Measurements from ENCODE around the gene MAP3K20. TPM values are rescaled to one million over a fixed set of nuclear protein-coding genes. Genes with fewer than 3 reads are reported as not detected.

Gene MAP3K20
- total and polyA plus RNA-seq, 2 donors from 2014 or later = 3.9 to 25.6 TPM

DNA sequence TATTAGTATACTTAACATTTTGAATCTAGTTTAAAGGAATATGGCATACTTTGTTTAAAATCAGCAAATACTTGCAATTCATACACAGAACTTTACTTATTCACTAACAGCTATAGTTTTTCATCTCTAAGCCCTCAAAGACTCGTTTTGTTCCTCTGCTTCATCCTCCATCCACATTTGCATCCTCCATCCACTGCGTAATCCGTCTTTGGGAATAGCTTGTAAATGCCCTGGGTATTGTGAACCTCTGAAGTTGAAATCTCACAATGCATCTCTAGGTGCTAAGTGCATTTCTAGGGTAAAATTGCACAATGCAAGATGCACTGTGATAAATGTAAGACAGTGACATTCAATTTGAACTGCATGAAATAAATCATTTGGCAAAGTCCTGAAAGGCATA lies 163.2 kb downstream of the MAP3K20 start:
- Histone ChIP-seq H3K9me3 (ENCODE audit: control insufficient read depth in 2 of 3, insufficient read depth in 1 of 3, low read length in 3 of 3) (no peaks in the 10 kb centered on the region), H3K9ac (ENCODE audit: low read length in 3 of 3) (no peak overlapping the region), H3K4me1 (ENCODE audit: control insufficient read depth in 2 of 3, insufficient read depth in 2 of 3, low read depth in 1 of 3, low read length in 3 of 3) (no peaks in the 10 kb centered on the region), H3K36me3 (ENCODE audit: control insufficient read depth in 2 of 3, insufficient read depth in 3 of 3, low read length in 3 of 3) (no peaks in the 10 kb centered on the region), H3K4me3 (ENCODE audit: low read length in 3 of 3) (no peak overlapping the region), H3K27me3 (ENCODE audit: control insufficient read depth, insufficient read depth, low read length) (no peaks in the 10 kb centered on the region), H3K27ac (ENCODE audit: low read depth in 2 of 2, low read length in 2 of 2) (no peak overlapping the region)
- FAIRE-seq (no peak), DNase-seq (no peak)
- TF ChIP-seq, protein P1, sequence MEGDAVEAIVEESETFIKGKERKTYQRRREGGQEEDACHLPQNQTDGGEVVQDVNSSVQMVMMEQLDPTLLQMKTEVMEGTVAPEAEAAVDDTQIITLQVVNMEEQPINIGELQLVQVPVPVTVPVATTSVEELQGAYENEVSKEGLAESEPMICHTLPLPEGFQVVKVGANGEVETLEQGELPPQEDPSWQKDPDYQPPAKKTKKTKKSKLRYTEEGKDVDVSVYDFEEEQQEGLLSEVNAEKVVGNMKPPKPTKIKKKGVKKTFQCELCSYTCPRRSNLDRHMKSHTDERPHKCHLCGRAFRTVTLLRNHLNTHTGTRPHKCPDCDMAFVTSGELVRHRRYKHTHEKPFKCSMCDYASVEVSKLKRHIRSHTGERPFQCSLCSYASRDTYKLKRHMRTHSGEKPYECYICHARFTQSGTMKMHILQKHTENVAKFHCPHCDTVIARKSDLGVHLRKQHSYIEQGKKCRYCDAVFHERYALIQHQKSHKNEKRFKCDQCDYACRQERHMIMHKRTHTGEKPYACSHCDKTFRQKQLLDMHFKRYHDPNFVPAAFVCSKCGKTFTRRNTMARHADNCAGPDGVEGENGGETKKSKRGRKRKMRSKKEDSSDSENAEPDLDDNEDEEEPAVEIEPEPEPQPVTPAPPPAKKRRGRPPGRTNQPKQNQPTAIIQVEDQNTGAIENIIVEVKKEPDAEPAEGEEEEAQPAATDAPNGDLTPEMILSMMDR (IDR thresholded peaks at IDR 0.05; ENCODE audit: borderline replicate concordance, extremely low read depth, insufficient read depth) = no peak
- intact Hi-C loops (cut with DNase I) = no loop called here

DNA sequence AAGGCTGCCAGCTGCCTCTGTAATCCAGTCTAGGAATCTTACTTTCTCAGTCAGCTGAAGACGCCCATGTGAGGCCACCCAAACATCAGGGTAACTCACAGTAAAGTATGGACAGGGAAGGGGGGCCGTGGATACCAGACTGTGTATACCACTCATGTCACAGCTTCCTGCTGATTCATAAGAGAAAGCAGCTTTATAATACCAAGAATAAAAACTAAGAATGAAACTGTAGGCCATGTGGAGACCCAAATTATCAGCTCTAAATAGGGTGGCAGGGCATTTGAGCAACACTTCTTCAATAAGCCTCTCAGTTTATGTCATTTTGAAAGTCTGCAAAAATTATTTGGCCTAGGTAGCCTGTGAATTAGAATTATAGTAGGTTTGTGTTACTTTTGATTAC lies 164.0 kb downstream of the MAP3K20 start:
- Histone ChIP-seq H3K9me3 (ENCODE audit: control insufficient read depth in 2 of 3, insufficient read depth in 1 of 3, low read length in 3 of 3) (no peaks in the 10 kb centered on the region), H3K4me1 (ENCODE audit: control insufficient read depth in 2 of 3, insufficient read depth in 2 of 3, low read depth in 1 of 3, low read length in 3 of 3) (no peaks in the 10 kb centered on the region), H3K36me3 (ENCODE audit: control insufficient read depth in 2 of 3, insufficient read depth in 3 of 3, low read length in 3 of 3) (no peaks in the 10 kb centered on the region), H3K9ac (ENCODE audit: low read length in 3 of 3) (no peak overlapping the region), H3K27ac (ENCODE audit: low read depth in 2 of 2, low read length in 2 of 2) (no peak overlapping the region), H3K27me3 (ENCODE audit: control insufficient read depth, insufficient read depth, low read length) (no peaks in the 10 kb centered on the region), H3K4me3 (ENCODE audit: low read length in 3 of 3) (no peak overlapping the region)
- FAIRE-seq (no peak), DNase-seq (no peak)
- intact Hi-C loops (cut with DNase I) = no loop called here
- TF ChIP-seq, protein P1 (IDR thresholded peaks at IDR 0.05; ENCODE audit: borderline replicate concordance, extremely low read depth, insufficient read depth) = no peak

DNA sequence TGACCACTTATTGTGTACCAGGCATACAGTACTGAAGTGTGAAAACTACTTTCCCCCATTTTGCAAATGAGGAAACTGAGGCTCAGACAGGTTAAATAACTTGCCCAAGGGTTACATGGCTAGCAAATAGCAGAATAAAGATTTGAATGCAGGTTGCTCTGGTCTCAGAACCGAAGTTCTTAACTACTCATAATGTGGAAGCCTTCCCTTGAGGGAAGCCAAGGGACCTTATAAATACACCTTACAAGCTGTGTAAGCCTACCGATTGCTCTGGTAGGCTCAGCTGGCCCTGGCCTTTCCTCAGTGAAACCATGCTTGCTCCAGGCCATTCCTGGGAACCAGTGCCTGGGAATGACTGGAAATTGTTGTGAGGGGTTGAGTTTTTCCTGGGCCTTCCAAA lies 164.4 kb downstream of the MAP3K20 start:
- no peak overlapping the region for H3K4me3 ChIP-seq (ENCODE audit: low read length in 3 of 3)
- FAIRE-seq = no peak
- TF ChIP-seq, protein P1 (IDR thresholded peaks at IDR 0.05; ENCODE audit: borderline replicate concordance, extremely low read depth, insufficient read depth) = no peak

DNA sequence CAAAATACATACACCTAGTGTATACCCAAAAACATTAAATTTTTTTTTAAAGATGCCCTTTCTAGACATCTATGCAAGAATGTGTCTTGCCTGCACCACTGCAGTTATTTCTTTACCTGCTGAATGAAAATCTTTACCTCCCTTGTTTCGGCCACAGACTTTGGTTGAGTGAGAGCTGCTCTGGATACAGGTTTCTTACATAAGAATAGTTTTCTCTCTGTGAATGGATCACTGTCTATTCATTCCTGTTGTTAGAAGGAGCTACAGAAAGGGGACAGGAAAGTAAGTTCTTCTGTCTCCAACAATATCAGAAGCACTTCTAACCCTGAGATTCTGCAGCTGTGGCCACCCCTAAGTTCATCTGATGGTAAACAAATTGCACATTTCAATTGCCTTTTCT lies 166.0 kb downstream of the MAP3K20 start:
- TF ChIP-seq, protein P1 (IDR thresholded peaks at IDR 0.05; ENCODE audit: borderline replicate concordance, extremely low read depth, insufficient read depth) = no peak
- Histone ChIP-seq H3K27ac (ENCODE audit: low read depth in 2 of 2, low read length in 2 of 2) (no peak overlapping the region), H3K9me3 (ENCODE audit: control insufficient read depth in 2 of 3, insufficient read depth in 1 of 3, low read length in 3 of 3) (no peaks in the 10 kb centered on the region), H3K4me1 (ENCODE audit: control insufficient read depth in 2 of 3, insufficient read depth in 2 of 3, low read depth in 1 of 3, low read length in 3 of 3) (no peaks in the 10 kb centered on the region), H3K27me3 (ENCODE audit: control insufficient read depth, insufficient read depth, low read length) (no peaks in the 10 kb centered on the region), H3K9ac (ENCODE audit: low read length in 3 of 3) (no peak overlapping the region), H3K36me3 (ENCODE audit: control insufficient read depth in 2 of 3, insufficient read depth in 3 of 3, low read length in 3 of 3) (no peaks in the 10 kb centered on the region), H3K4me3 (ENCODE audit: low read length in 3 of 3) (no peak overlapping the region)
- DNase-seq = no peak
- intact Hi-C loops (cut with DNase I) = no loop called here
- FAIRE-seq = no peak

More for the DNA sequence above, 164.4 kb downstream of the MAP3K20 start:
- no peaks in the 10 kb centered on the region for H3K4me1 ChIP-seq (ENCODE audit: control insufficient read depth in 2 of 3, insufficient read depth in 2 of 3, low read depth in 1 of 3, low read length in 3 of 3)
- H3K9me3 ChIP-seq (ENCODE audit: control insufficient read depth in 2 of 3, insufficient read depth in 1 of 3, low read length in 3 of 3) = no peaks in the 10 kb centered on the region
- H3K9ac ChIP-seq (ENCODE audit: low read length in 3 of 3) = no peak overlapping the region
- H3K36me3 ChIP-seq (ENCODE audit: control insufficient read depth in 2 of 3, insufficient read depth in 3 of 3, low read length in 3 of 3) = no peaks in the 10 kb centered on the region
- no peak overlapping the region for H3K27ac ChIP-seq (ENCODE audit: low read depth in 2 of 2, low read length in 2 of 2)
- no peak for DNase-seq
- intact Hi-C loops (cut with DNase I) = no loop called here
- H3K27me3 ChIP-seq (ENCODE audit: control insufficient read depth, insufficient read depth, low read length) = no peaks in the 10 kb centered on the region

Data from kidney (tissue), 14 donors.